Mesenchymal stem cell (in vitro differentiated cells and primary cell): ENCODE data around the gene DLGAP3. TPM values are rescaled to one million over a fixed set of nuclear protein-coding genes. Genes with fewer than 3 reads are reported as not detected.

Experiments
- DNase-seq: peaks from one replicate; pipeline ENCODE4 v3.0.0-alpha.2; 2013
- H2AFZ ChIP-seq: one replicate; pipeline ENCODE4 v1.6.1; 2013; ENCODE audit warnings: low read depth, mild to moderate bottlenecking, control low read depth, inconsistent platforms, low read length, moderate library complexity
- H2AK5ac ChIP-seq: 2 replicates; pipeline ENCODE4 v1.6.1; 2013; ENCODE audit warnings: low read length, moderate library complexity, mild to moderate bottlenecking, inconsistent platforms; ENCODE audit not compliant: severe bottlenecking
- H2BK120ac ChIP-seq: one replicate; pipeline ENCODE4 v1.6.1; 2013; ENCODE audit warnings: low read depth, mild to moderate bottlenecking, inconsistent platforms, low read length, moderate library complexity
- H2BK12ac ChIP-seq, 2 experiments: one replicate each; pipeline ENCODE4 v1.6.1; 2013; ENCODE audit warnings: inconsistent platforms in 2 of 2, low read length in 2 of 2, mild to moderate bottlenecking in 2 of 2, moderate library complexity in 2 of 2, control low read depth in 1 of 2
- H2BK15ac ChIP-seq: one replicate; pipeline ENCODE4 v1.6.1; 2013; ENCODE audit warnings: mild to moderate bottlenecking, low read depth, inconsistent platforms; ENCODE audit not compliant: poor library complexity, severe bottlenecking
- H2BK5ac ChIP-seq: 2 replicates; pipeline ENCODE4 v1.6.1; 2013; ENCODE audit warnings: low read depth, mild to moderate bottlenecking, low read length, control low read depth, inconsistent platforms; ENCODE audit not compliant: poor library complexity, severe bottlenecking
- H3K14ac ChIP-seq, 2 experiments: one replicate each; pipeline ENCODE4 v1.6.1; 2013; ENCODE audit warnings: inconsistent platforms in 2 of 2, low read length in 2 of 2, control low read depth in 1 of 2, mild to moderate bottlenecking in 1 of 2, moderate library complexity in 1 of 2
- H3K18ac ChIP-seq, 2 experiments: one replicate each; pipeline ENCODE4 v1.6.1; 2013; ENCODE audit warnings: inconsistent platforms in 2 of 2, low read length in 2 of 2, control low read depth in 1 of 2, low read depth in 1 of 2, mild to moderate bottlenecking in 1 of 2
- H3K23ac ChIP-seq, 2 experiments: one replicate each; pipeline ENCODE4 v1.6.1; 2013; ENCODE audit warnings: inconsistent platforms in 2 of 2, low read length in 2 of 2, mild to moderate bottlenecking in 2 of 2, moderate library complexity in 2 of 2, control low read depth in 1 of 2
- H3K27ac ChIP-seq: 2 replicates; pipeline ENCODE4 v1.5.1; 2013; ENCODE audit warnings: mild to moderate bottlenecking, moderate library complexity, low read length, control low read depth, inconsistent platforms; ENCODE audit not compliant: poor library complexity, severe bottlenecking
- H3K27me3 ChIP-seq, 2 experiments: 2 replicates each; pipeline versions ENCODE4 v1.6.1 to v1.7.0; 2013; ENCODE audit warnings: low read length in 2 of 2, mild to moderate bottlenecking in 2 of 2, moderate library complexity in 2 of 2, control low read depth in 1 of 2, inconsistent platforms in 1 of 2; ENCODE audit not compliant: control insufficient read depth in 1 of 2, insufficient read depth in 1 of 2
- H3K36me3 ChIP-seq, 2 experiments: 2 replicates each; pipeline versions ENCODE4 v1.6.1 to v1.7.0; 2013; ENCODE audit warnings: low read length in 2 of 2, control low read depth in 1 of 2, inconsistent platforms in 1 of 2, low read depth in 1 of 2, mild to moderate bottlenecking in 1 of 2; ENCODE audit not compliant: insufficient read depth in 2 of 2, control insufficient read depth in 1 of 2
- H3K4ac ChIP-seq, 2 experiments: one replicate each; pipeline ENCODE4 v1.6.1; 2013; ENCODE audit warnings: inconsistent platforms in 2 of 2, low read length in 2 of 2, mild to moderate bottlenecking in 2 of 2, moderate library complexity in 2 of 2, control low read depth in 1 of 2, low read depth in 1 of 2
- H3K4me1 ChIP-seq: 2 replicates; pipeline ENCODE4 v1.6.1; 2013; ENCODE audit warnings: low read depth, low read length, control low read depth; ENCODE audit not compliant: control insufficient read depth, insufficient read depth
- H3K4me2 ChIP-seq: 2 replicates; pipeline ENCODE4 v1.6.1; 2013; ENCODE audit warnings: low read length, mild to moderate bottlenecking, inconsistent platforms; ENCODE audit not compliant: poor library complexity, severe bottlenecking
- H3K4me3 ChIP-seq, 2 experiments: 2 replicates each; pipeline versions ENCODE4 v1.5.1 to v1.7.0; 2013; ENCODE audit warnings: low read length in 2 of 2, mild to moderate bottlenecking in 2 of 2, control low read depth in 1 of 2, low read depth in 1 of 2; ENCODE audit not compliant: insufficient read depth in 1 of 2
- H3K79me1 ChIP-seq: replicated peaks from 2 replicates; pipeline ENCODE4 v1.6.1; 2013; ENCODE audit warnings: mild to moderate bottlenecking, control low read depth, low read length, inconsistent platforms; ENCODE audit not compliant: poor library complexity, severe bottlenecking
- H3K9ac ChIP-seq: 2 replicates; pipeline ENCODE4 v1.7.0; 2013; ENCODE audit warnings: mild to moderate bottlenecking, low read length, moderate library complexity
- H3K9me3 ChIP-seq: 2 replicates; pipeline ENCODE4 v1.7.0; 2013; ENCODE audit warnings: mild to moderate bottlenecking, low read length; ENCODE audit not compliant: control insufficient read depth
- H4K8ac ChIP-seq: one replicate; pipeline ENCODE4 v1.6.1; 2013; ENCODE audit warnings: inconsistent platforms, mild to moderate bottlenecking, low read length, moderate library complexity
- H4K91ac ChIP-seq: one replicate; pipeline ENCODE4 v1.6.1; 2013; ENCODE audit warnings: mild to moderate bottlenecking, low read length, inconsistent platforms
- WGBS: methylation state at CpG from one replicate; pipeline ENCODE4 v1.1.7; 2013; ENCODE audit warnings: mixed read lengths; 5-methylcytosine and 5-hydroxymethylcytosine counted together
- polyA plus RNA-seq, 2 experiments: library from polyadenylated mRNA; stranded (reverse); fragments of 200-250 nt; gene quantifications; one replicate each; pipeline ENCODE4 v1.2.3, GENCODE V29; 2013

DLGAP3 gene
- 0.03 TPM for polyA plus RNA-seq (2013, experiment 1 of 2)
- 0.04 TPM for polyA plus RNA-seq (2013, experiment 2 of 2)

DNA sequence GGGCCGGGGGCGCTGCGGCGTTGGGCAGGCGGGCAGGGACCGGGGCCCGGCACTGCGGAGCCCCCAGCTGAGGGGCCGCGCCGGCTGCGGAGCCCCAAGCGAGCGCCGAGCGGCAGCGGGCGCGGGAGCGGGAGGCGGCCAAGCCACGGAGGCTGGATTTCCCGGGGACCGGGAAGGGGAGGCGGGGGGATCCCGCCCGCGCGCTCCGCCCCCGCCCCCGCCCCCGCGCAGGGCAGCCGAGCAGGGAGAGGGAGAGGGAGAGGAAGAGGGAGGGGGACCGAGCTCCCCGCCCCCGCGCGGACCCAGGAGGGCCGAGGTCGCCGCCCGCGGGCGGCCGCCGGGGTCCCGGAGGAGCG is at the start of gene DLGAP3:
Gene DLGAP3 (minus strand): TSS at position 154 of the 356 bp plus-strand sequence. CDS start 24,267 bp downstream, outside the sequence.
- no peak within 1 kb of the TSS for H4K91ac ChIP-seq
- peaks cover 78 to 80% of the 10 kb centered on the region in 2 experiments for H3K27me3 ChIP-seq
- no peaks in the 10 kb centered on the region for H3K79me1 ChIP-seq
- no peak within 1 kb of the TSS for H3K4ac ChIP-seq
- no peak within 1 kb of the TSS for H3K18ac ChIP-seq
- H2AFZ ChIP-seq, result peak within 1 kb of the TSS; percentile 60
- no peak within 1 kb of the TSS for H2AK5ac ChIP-seq
- peak within 1 kb of the TSS in 1 of 2 experiments; percentile 43 for H3K4me3 ChIP-seq
- H2BK15ac ChIP-seq, result no peak within 1 kb of the TSS
- no peak within 1 kb of the TSS for H4K8ac ChIP-seq
- peak within 1 kb of the TSS in 1 of 2 experiments; percentile 88 for H3K14ac ChIP-seq
- no peak within 1 kb of the TSS for H3K23ac ChIP-seq
- peaks cover 14% of the 10 kb centered on the region for H3K4me1 ChIP-seq
- DNase-seq, result no peak
- no peak within 1 kb of the TSS for H2BK5ac ChIP-seq
- no peaks in the 10 kb centered on the region for H3K9me3 ChIP-seq
- WGBS, result under 1% methylated on average over 42 of the region's 50 CpGs
- no peak within 1 kb of the TSS for H3K9ac ChIP-seq
- H3K27ac ChIP-seq, result no peak within 1 kb of the TSS
- H2BK120ac ChIP-seq, result no peak within 1 kb of the TSS
- peaks cover 0 to 2% of the 10 kb centered on the region in 2 experiments for H3K36me3 ChIP-seq
- H3K4me2 ChIP-seq, result peak within 1 kb of the TSS; percentile 81
- no peak within 1 kb of the TSS for H2BK12ac ChIP-seq

DNA sequence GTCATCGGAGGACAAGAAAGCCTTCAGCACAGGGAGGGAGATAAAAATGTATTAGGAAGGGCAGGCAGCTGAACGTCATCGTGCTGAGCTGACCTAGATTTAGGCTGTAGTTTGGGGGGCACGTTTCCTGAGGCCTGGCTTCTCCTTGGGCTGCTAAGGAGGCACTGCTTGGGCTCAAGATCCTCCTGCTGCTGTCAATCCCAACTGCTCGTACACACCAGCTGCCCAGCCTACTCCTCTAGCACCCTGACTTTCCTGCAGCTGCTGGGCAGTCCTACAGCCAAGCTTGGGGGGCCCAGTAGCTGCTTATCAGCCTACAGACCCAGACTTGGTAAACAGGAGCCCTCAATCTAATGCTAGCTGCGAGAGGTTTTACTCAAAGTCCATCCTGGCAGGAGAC is 49.5 kb upstream of the DLGAP3 start:
- no peak overlapping the region for H2BK5ac ChIP-seq
- no peak overlapping the region for H3K4me2 ChIP-seq
- no peaks in the 10 kb centered on the region for H3K27me3 ChIP-seq
- peak overlapping the region in 1 of 2 experiments; percentile 48 for H3K23ac ChIP-seq
- H3K14ac ChIP-seq, result peak overlapping the region in 1 of 2 experiments; percentile 79
- no peak overlapping the region for H3K4ac ChIP-seq
- no peak for DNase-seq
- H3K4me3 ChIP-seq, result no peak overlapping the region
- H2BK15ac ChIP-seq, result no peak overlapping the region
- H2AK5ac ChIP-seq, result no peak overlapping the region
- H3K79me1 ChIP-seq, result peaks cover 22% of the 10 kb centered on the region
- no peak overlapping the region for H2BK120ac ChIP-seq
- H3K27ac ChIP-seq, result no peak overlapping the region
- H4K8ac ChIP-seq, result no peak overlapping the region
- H4K91ac ChIP-seq, result no peak overlapping the region
- H2BK12ac ChIP-seq, result no peak overlapping the region
- WGBS, result 91% methylated on average over 6 of the region's 6 CpGs
- H3K18ac ChIP-seq, result no peak overlapping the region
- H3K36me3 ChIP-seq, result peaks cover 24 to 26% of the 10 kb centered on the region in 2 experiments
- no peak overlapping the region for H3K9ac ChIP-seq
- no peaks in the 10 kb centered on the region for H3K9me3 ChIP-seq
- peaks cover 7% of the 10 kb centered on the region for H3K4me1 ChIP-seq
- no peak overlapping the region for H2AFZ ChIP-seq

- H2BK120ac ChIP-seq, result no peak overlapping the region
- DNase-seq, result no peak
Observed at GRCh38 chr1:34977858-34978257, 48.4 kb upstream of the DLGAP3 start.

GRCh38 chr1:34977210-34977471 is 47.7 kb upstream of the DLGAP3 start:
- no peak overlapping the region for H2AFZ ChIP-seq
- H3K27me3 ChIP-seq, result peaks cover 0 to 10% of the 10 kb centered on the region in 2 experiments

More at GRCh38 chr1:34977858-34978257, 48.4 kb upstream of the DLGAP3 start:
- H2AFZ ChIP-seq, result no peak overlapping the region
- WGBS, result 91% methylated on average over 2 of the region's 2 CpGs
- H2AK5ac ChIP-seq, result no peak overlapping the region
- peaks cover 18% of the 10 kb centered on the region for H3K79me1 ChIP-seq
- H3K27ac ChIP-seq, result no peak overlapping the region
- H2BK5ac ChIP-seq, result no peak overlapping the region
- no peak overlapping the region for H2BK15ac ChIP-seq
- H3K4me2 ChIP-seq, result no peak overlapping the region
- no peak overlapping the region for H3K4me3 ChIP-seq
- no peak overlapping the region for H3K4ac ChIP-seq
- no peak overlapping the region for H4K91ac ChIP-seq
- H2BK12ac ChIP-seq, result no peak overlapping the region
- H3K4me1 ChIP-seq, result peaks cover under 1% of the 10 kb centered on the region
- no peaks in the 10 kb centered on the region for H3K9me3 ChIP-seq
- no peak overlapping the region for H4K8ac ChIP-seq
- no peak overlapping the region for H3K23ac ChIP-seq
- H3K18ac ChIP-seq, result no peak overlapping the region
- peaks cover 24 to 26% of the 10 kb centered on the region in 2 experiments for H3K36me3 ChIP-seq
- peaks cover 0 to 7% of the 10 kb centered on the region in 2 experiments for H3K27me3 ChIP-seq
- peak overlapping the region in 1 of 2 experiments; percentile 6 for H3K14ac ChIP-seq
- H3K9ac ChIP-seq, result no peak overlapping the region

More at GRCh38 chr1:34977210-34977471, 47.7 kb upstream of the DLGAP3 start:
- no peak overlapping the region for H3K23ac ChIP-seq
- H3K9ac ChIP-seq, result no peak overlapping the region
- H3K79me1 ChIP-seq, result peaks cover 12% of the 10 kb centered on the region
- H4K8ac ChIP-seq, result no peak overlapping the region
- no peak overlapping the region for H2BK15ac ChIP-seq
- H3K4me3 ChIP-seq, result no peak overlapping the region
- no peak overlapping the region for H3K27ac ChIP-seq
- peaks cover 22 to 24% of the 10 kb centered on the region in 2 experiments for H3K36me3 ChIP-seq
- no peak overlapping the region for H4K91ac ChIP-seq
- no peak overlapping the region for H2BK120ac ChIP-seq
- no peak for DNase-seq
- no peak overlapping the region for H3K4ac ChIP-seq
- no peak overlapping the region for H3K18ac ChIP-seq
- H2BK5ac ChIP-seq, result no peak overlapping the region
- no peak overlapping the region for H3K4me2 ChIP-seq
- H2BK12ac ChIP-seq, result no peak overlapping the region
- no peaks in the 10 kb centered on the region for H3K4me1 ChIP-seq
- no peak overlapping the region for H2AK5ac ChIP-seq
- WGBS, result over 99% methylated on average over 11 of the region's 13 CpGs
- no peaks in the 10 kb centered on the region for H3K9me3 ChIP-seq
- no peak overlapping the region for H3K14ac ChIP-seq
